GM23248 (cell line): ENCODE measurements around the gene MPPE1. TPM values are rescaled to one million over a fixed set of nuclear protein-coding genes. Genes with fewer than 3 reads are reported as not detected.
"Not testable (repeated sequence)": the region's sequence is repeated elsewhere in the genome, so short reads cannot be mapped to it uniquely, and the experiment has no call there.

ENCODE experiments used
- DNase-seq: peaks from one replicate; pipeline ENCODE4 v3.0.0-alpha.2; 2015
- H2AFZ ChIP-seq: fragments of 200-600 bp; sonication (generic); 2 replicates; pipeline ENCODE4 v1.6.1; 2016; ENCODE audit warnings: antibody characterized with exemption
- H3F3A ChIP-seq: fragments of 200-600 bp; sonication (generic); 2 replicates; pipeline ENCODE4 v1.6.1; 2016; ENCODE audit warnings: mild to moderate bottlenecking, antibody characterized with exemption, mixed run types; ENCODE audit not compliant: insufficient read depth
- H3K27ac ChIP-seq: fragments of 200-600 bp; sonication (generic); 2 replicates; pipeline ENCODE4 v1.5.1; 2016; ENCODE audit warnings: mild to moderate bottlenecking
- H3K27me3 ChIP-seq: fragments of 200-600 bp; sonication (generic); replicated peaks from 2 replicates; pipeline ENCODE4 v1.6.1; 2016; ENCODE audit warnings: mild to moderate bottlenecking; ENCODE audit not compliant: insufficient read depth
- H3K36me3 ChIP-seq: fragments of 200-600 bp; sonication (generic); 2 replicates; pipeline ENCODE4 v1.6.1; 2016; ENCODE audit warnings: low read depth, mild to moderate bottlenecking
- H3K4me1 ChIP-seq: fragments of 200-600 bp; sonication (generic); 2 replicates; pipeline ENCODE4 v1.6.1; 2016; ENCODE audit warnings: mild to moderate bottlenecking; ENCODE audit not compliant: insufficient read depth
- H3K4me2 ChIP-seq: fragments of 200-600 bp; sonication (generic); one replicate; pipeline ENCODE4 v1.6.1; 2016; ENCODE audit warnings: mild to moderate bottlenecking; ENCODE audit not compliant: unreplicated experiment
- H3K4me3 ChIP-seq: fragments of 200-600 bp; sonication (generic); 2 replicates; pipeline ENCODE4 v1.5.1; 2016; ENCODE audit warnings: mild to moderate bottlenecking
- H3K79me2 ChIP-seq: fragments of 200-600 bp; sonication (generic); 2 replicates; pipeline ENCODE4 v1.6.1; 2016; ENCODE audit warnings: mild to moderate bottlenecking; ENCODE audit not compliant: insufficient read depth
- H3K9ac ChIP-seq: fragments of 200-600 bp; sonication (generic); 2 replicates; pipeline ENCODE4 v1.6.1; 2016; ENCODE audit warnings: mild to moderate bottlenecking
- H3K9me2 ChIP-seq: fragments of 200-600 bp; sonication (generic); 2 replicates; pipeline ENCODE4 v1.6.1; 2016; ENCODE audit warnings: mixed run types, mild to moderate bottlenecking, moderate library complexity; ENCODE audit not compliant: insufficient read depth
- H3K9me3 ChIP-seq: fragments of 200-600 bp; sonication (generic); one replicate; pipeline ENCODE4 v1.6.1; 2017; ENCODE audit warnings: low read depth
- H4K20me1 ChIP-seq: fragments of 200-600 bp; sonication (generic); 2 replicates; pipeline ENCODE4 v1.6.0; 2016; ENCODE audit not compliant: insufficient read depth
- EZH2 ChIP-seq: fragments of 200-600 bp; sonication (generic); IDR thresholded peaks from 2 replicates; pipeline ENCODE4 v1.6.1; 2018; ENCODE audit warnings: antibody characterized with exemption, mild to moderate bottlenecking; ENCODE audit not compliant: insufficient read depth, poor library complexity, severe bottlenecking
- EZH2phosphoT487 ChIP-seq: fragments of 200-600 bp; sonication (generic); IDR thresholded peaks from 2 replicates; pipeline ENCODE4 v1.6.1; 2018; ENCODE audit warnings: antibody characterized with exemption, moderate library complexity, mild to moderate bottlenecking, low read depth; ENCODE audit not compliant: insufficient read depth
- WGBS, 2 experiments: methylation state at CpG; one replicate each; pipeline ENCODE4 v1.1.6; 2015 to 2017; ENCODE audit warnings: low lambda C conversion rate in 2 of 2, low coverage in 1 of 2; ENCODE audit errors: missing lambda C conversion rate in 2 of 2; 5-methylcytosine and 5-hydroxymethylcytosine counted together
- in situ Hi-C: fragments of 300-500 bp; cut with MboI; formaldehyde crosslinking; loops from 2 replicates; pipeline ENCODE4 v1.15.0; 2020
- polyA plus RNA-seq: library from polyadenylated mRNA; unstranded; fragments of >200 nt; fragmentation: Nextera tagmentation; extraction: Ambion mirVana; gene quantifications from 2 replicates; pipeline ENCODE4 v1.2.1, GENCODE V29; 2016
- total RNA-seq: library from RNA; depleted of rRNA; stranded (reverse); fragments of >200 nt; shearing (Covaris generic); gene quantifications from 2 replicates; pipeline ENCODE4 v1.2.3, GENCODE V29; 2014

MPPE1 gene
- total and polyA plus RNA-seq, 2 experiments from 2014 or later, result 25.6 to 39.7 TPM

DNA sequence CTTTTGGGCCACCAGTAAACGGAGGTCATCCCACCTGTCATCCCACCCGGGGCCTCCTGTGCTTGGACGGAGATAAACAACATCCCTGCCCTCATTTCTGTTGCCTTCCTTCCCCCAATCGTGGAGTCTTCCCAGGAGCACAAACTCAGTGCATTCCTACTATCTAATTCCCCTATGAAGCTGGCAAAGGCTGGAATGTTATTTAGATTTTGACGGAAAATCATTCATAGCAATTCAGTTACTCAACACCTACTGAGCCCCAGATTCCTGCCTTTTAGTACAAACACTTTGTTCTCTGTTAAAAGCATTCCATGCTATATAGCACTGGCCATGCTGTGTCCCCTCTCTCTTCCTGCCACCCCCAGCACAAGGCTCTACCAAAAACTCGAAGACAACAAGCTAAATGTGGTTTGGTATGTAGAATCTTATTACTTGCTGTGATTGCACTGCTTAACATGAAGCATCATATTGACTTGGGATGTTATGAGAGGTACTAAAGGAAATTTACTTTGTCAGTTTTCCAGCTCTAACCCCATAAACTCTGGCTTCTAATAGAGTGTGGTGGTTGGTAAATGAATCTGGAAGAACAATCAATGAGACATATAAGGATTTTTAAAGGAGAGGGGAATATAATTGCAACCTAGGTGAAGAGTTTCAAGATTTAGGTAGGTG is 40.9 kb upstream of the MPPE1 start:
- H3K4me2 ChIP-seq, result peak overlapping the region; percentile 30
- peak overlapping the region; percentile 47 for H3K27ac ChIP-seq
- peak; percentile 55 for DNase-seq
- no peak overlapping the region for H3K4me3 ChIP-seq
- no peak overlapping the region for H3K9ac ChIP-seq
- no peaks in the 10 kb centered on the region for H3K27me3 ChIP-seq
- WGBS, 2 experiments, result 51 to 52% methylated on average over 6 of the region's 6 CpGs
- no peaks in the 10 kb centered on the region for H3K36me3 ChIP-seq
- TF ChIP-seq EZH2, result no peak
- no peak for TF ChIP-seq EZH2phosphoT487
- peak overlapping the region; percentile 44; the same call in 1 of the 2 replicates for H2AFZ ChIP-seq
- peaks cover 41% of the 10 kb centered on the region for H3K4me1 ChIP-seq
- peaks cover 27% of the 10 kb centered on the region for H3F3A ChIP-seq
- in situ Hi-C loops, result no loop called here
- no peaks in the 10 kb centered on the region for H3K9me3 ChIP-seq
- H4K20me1 ChIP-seq, result no peaks in the 10 kb centered on the region
- H3K9me2 ChIP-seq, result no peaks in the 10 kb centered on the region
- no peaks in the 10 kb centered on the region for H3K79me2 ChIP-seq

DNA sequence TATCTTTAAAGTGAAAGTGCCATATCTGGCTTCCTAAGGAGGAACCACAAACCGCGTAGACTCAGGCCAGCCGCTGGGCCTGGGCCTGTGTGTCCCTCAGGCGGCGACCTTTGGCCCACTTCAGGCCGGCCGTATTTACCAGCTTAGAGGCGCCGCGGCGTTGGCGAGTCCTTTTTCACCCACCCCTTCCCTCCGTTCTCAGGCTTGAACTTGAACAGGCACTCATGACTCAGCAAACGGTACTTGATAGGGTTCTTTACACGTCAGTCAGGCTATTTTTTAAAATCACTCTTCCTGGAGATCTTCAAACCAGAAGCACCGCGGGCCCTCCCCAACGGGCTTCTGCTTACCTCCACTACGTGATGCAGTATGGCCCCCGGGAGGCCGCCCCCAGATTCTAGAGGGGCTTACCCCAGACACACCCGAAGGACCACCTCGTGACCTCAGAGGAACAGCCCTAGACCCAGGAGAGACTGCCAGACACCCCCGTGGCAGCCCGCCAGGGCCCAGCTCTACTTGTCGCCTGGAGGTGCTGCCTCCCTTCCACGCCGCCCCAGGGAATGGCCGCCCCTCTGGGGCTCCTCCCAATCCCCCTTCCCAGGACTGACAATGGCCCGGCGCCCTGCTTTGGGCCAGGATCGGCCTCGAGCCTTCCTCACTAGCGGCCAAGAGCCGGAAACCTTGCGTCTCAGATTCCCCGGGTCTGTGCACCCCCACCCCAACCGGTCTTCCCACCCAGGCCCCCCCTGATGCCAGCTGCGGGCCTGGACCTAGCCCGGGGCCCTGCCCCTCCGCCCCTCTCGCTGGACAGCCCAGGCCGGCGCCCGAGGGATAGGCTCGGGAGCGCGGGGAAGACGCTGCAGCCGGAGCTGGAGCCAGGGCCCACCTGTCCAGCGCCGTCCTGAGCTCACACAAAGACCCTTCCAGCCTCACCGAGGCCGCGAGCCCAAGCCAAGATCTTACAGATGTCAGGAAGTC is 39.4 kb upstream of the MPPE1 start:
- WGBS, 2 experiments, result 23 to 27% methylated on average over 41 to 53 of the region's 55 CpGs
- H3K4me3 ChIP-seq, result peak overlapping the region; percentile 67
- TF ChIP-seq EZH2 (no peak), EZH2phosphoT487 (no peak)
- peak overlapping the region; percentile 79 for H3K4me2 ChIP-seq
- H3K36me3 ChIP-seq, result no peaks in the 10 kb centered on the region
- H3F3A ChIP-seq, result peaks cover 19% of the 10 kb centered on the region; the same call in 1 of the 2 replicates
- H3K9me3 ChIP-seq, result no peaks in the 10 kb centered on the region
- H3K4me1 ChIP-seq, result peaks cover 38% of the 10 kb centered on the region
- peak overlapping the region; percentile 79 for H3K27ac ChIP-seq
- no peaks in the 10 kb centered on the region for H4K20me1 ChIP-seq
- peak; percentile 97 for DNase-seq
- H2AFZ ChIP-seq, result peak overlapping the region; percentile 94
- H3K79me2 ChIP-seq, result no peaks in the 10 kb centered on the region
- in situ Hi-C loops, result no loop called here
- peak overlapping the region; percentile 80 for H3K9ac ChIP-seq
- H3K9me2 ChIP-seq, result no peaks in the 10 kb centered on the region
- no peaks in the 10 kb centered on the region for H3K27me3 ChIP-seq

DNA sequence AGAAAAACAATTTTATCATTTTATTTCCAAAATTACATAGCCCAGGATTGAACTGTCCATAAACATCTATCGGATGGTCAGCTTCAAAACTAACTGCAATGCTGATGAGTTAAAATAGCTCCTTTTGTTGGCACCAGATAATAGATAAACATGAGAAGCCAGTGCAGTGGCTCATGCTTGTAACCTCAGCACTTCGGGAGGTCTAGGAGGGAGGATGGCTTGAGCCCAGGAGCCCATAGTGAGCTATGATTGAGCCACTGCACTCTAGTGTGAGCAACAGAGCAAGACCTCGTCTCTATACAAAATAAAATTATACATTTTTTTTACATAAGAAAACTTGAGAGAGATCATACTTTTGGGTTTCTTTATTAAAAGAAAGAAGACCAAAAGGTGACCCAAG is 38.6 kb upstream of the MPPE1 start:
- H3K9me3 ChIP-seq, result no peaks in the 10 kb centered on the region
- peak; percentile 75 for DNase-seq
- H3K27me3 ChIP-seq, result no peaks in the 10 kb centered on the region
- 17 to 18% methylated on average over 3 of the region's 3 CpGs for WGBS, 2 experiments
- H3K36me3 ChIP-seq, result no peaks in the 10 kb centered on the region
- H4K20me1 ChIP-seq, result no peaks in the 10 kb centered on the region
- H2AFZ ChIP-seq, result peak overlapping the region; percentile 94
- in situ Hi-C loops, result no loop called here
- H3K4me1 ChIP-seq, result peaks cover 38% of the 10 kb centered on the region
- H3F3A ChIP-seq, result peaks cover 19% of the 10 kb centered on the region; the same call in 1 of the 2 replicates
- H3K9me2 ChIP-seq, result no peaks in the 10 kb centered on the region
- peak overlapping the region; percentile 79 for H3K4me2 ChIP-seq
- H3K9ac ChIP-seq, result peak overlapping the region; percentile 80
- H3K27ac ChIP-seq, result peak overlapping the region; percentile 79
- TF ChIP-seq EZH2phosphoT487 (no peak), EZH2 (no peak)
- H3K4me3 ChIP-seq, result peak overlapping the region; percentile 67
- H3K79me2 ChIP-seq, result no peaks in the 10 kb centered on the region

DNA sequence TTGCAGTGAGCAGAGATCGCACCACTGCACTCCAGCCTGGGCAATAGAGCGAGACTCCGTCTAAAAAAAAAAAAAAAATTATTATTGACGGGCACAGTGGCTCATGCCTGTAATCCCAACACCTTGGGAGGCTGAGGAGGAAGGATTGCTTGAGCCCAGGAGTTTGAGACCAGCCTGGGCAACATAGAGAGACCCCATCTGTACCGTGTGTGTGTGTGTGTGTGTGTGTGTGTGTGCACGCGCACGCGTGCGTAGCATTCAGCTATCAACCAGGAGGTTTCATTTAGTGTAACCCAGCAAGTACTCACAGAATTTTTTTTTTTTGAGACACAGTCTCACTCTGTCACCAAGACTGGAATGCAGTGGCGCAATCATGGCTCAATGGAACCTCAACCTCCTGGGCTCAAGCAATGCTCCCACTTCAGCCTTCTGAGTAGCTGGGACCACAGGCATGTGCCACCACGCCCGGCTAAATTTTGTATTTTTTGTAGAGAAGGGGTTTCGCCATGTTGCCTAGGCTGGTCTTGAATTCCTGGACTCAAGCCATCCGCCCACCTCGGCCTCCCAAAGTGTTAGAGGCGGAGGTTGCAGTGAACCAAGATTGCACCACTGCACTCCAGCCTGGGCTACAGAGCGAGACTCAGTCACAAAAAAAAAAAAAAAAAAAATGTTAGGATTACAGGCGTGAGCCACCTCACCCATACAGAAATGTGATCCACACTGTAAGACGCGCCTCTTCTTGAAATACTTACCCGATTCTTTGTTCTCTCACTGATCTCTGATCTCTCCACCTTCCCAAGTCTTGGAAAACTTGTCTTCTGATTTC is 37.9 kb upstream of the MPPE1 start:
- Histone ChIP-seq H3K4me1 (peaks cover 38% of the 10 kb centered on the region), H2AFZ (peak overlapping the region; percentile 94), H3K9ac (peak overlapping the region; percentile 80), H3F3A (peaks cover 19% of the 10 kb centered on the region; the same call in 1 of the 2 replicates), H3K27ac (peak overlapping the region; percentile 79), H3K4me2 (peak overlapping the region; percentile 79)
- WGBS, 2 experiments, result 87% methylated on average over 20 to 22 of the region's 22 CpGs
- H3K9me2 ChIP-seq, in situ Hi-C loops, H3K79me2 ChIP-seq, H3K27me3 ChIP-seq, H3K36me3 ChIP-seq, H3K9me3 ChIP-seq, H4K20me1 ChIP-seq, H3K4me3 ChIP-seq: not testable (repeated sequence)
- DNase-seq, result peak; percentile 51
